Liver (tissue), 9 donors: ENCODE results near the gene ALDH2. TPM values are rescaled to one million over a fixed set of nuclear protein-coding genes. Genes with fewer than 3 reads are reported as not detected.
A peak's percentile ranks its signal among the peaks of the same experiment; 100 is the strongest.

ENCODE experiments used
- DNase-seq: peaks from one replicate; pipeline ENCODE4 v3.0.0-alpha.2; 2017; ENCODE audit warnings: low spot score
- H3K27ac ChIP-seq, 2 donors: one replicate each; pipeline ENCODE4 v1.7.0; 2013; ENCODE audit warnings: inconsistent platforms in 2 of 2, low read length in 2 of 2, control low read depth in 1 of 2, low read depth in 1 of 2, mild to moderate bottlenecking in 1 of 2
- H3K27me3 ChIP-seq, 4 donors: one replicate each; pipeline versions ENCODE4 v1.6.1 to v1.7.0; 2013; ENCODE audit warnings: low read length in 3 of 4, inconsistent platforms in 1 of 4, mild to moderate bottlenecking in 1 of 4, moderate library complexity in 1 of 4; ENCODE audit not compliant: control insufficient read depth in 4 of 4, insufficient read depth in 4 of 4
- H3K36me3 ChIP-seq, 4 donors: one replicate each; pipeline versions ENCODE4 v1.6.1 to v1.7.0; 2013; ENCODE audit warnings: low read length in 3 of 4, mild to moderate bottlenecking in 3 of 4, low read depth in 1 of 4, moderate library complexity in 1 of 4; ENCODE audit not compliant: control insufficient read depth in 4 of 4, insufficient read depth in 3 of 4
- H3K4me1 ChIP-seq, 4 donors: one replicate each; pipeline versions ENCODE4 v1.6.1 to v1.7.0; 2013; ENCODE audit warnings: low read length in 3 of 4, mild to moderate bottlenecking in 3 of 4, moderate library complexity in 1 of 4; ENCODE audit not compliant: control insufficient read depth in 4 of 4, insufficient read depth in 4 of 4
- H3K4me3 ChIP-seq, 3 donors: one replicate each; pipeline versions ENCODE4 v1.6.1 to v1.7.0; 2013; ENCODE audit warnings: low read length in 3 of 3, control low read depth in 1 of 3, low read depth in 1 of 3, mild to moderate bottlenecking in 1 of 3
- H3K9ac ChIP-seq, 2 donors: one replicate each; pipeline ENCODE4 v1.7.0; 2013; ENCODE audit warnings: low read length in 2 of 2, mild to moderate bottlenecking in 2 of 2, moderate library complexity in 2 of 2, control low read depth in 1 of 2, low read depth in 1 of 2
- H3K9me3 ChIP-seq, 4 donors: one replicate each; pipeline versions ENCODE4 v1.6.1 to v1.7.0; 2013; ENCODE audit warnings: low read length in 3 of 4; ENCODE audit not compliant: control insufficient read depth in 4 of 4
- CTCF ChIP-seq: fragments of 150-350 bp; IDR thresholded peaks from 2 replicates; pipeline ENCODE4 v1.5.1; 2017; ENCODE audit warnings: improper control_type of control experiment, low read depth, low read length; ENCODE audit not compliant: missing input control
- EGR1 ChIP-seq, 2 donors: IDR thresholded peaks; 2 replicates each; pipeline ENCODE4 v1.6.1; 2016 to 2018; ENCODE audit warnings: antibody characterized with exemption in 2 of 2, low read depth in 2 of 2
- FOXA1 ChIP-seq: IDR thresholded peaks from 2 replicates; pipeline ENCODE4 v1.6.1; 2016; ENCODE audit warnings: antibody characterized with exemption
- FOXA2 ChIP-seq: IDR thresholded peaks from 2 replicates; pipeline ENCODE4 v1.6.1; 2016; ENCODE audit warnings: antibody characterized with exemption
- GABPA ChIP-seq, 2 donors: IDR thresholded peaks in 1 of 2; conservative IDR thresholded peaks in 1 of 2; 2 replicates each; pipeline ENCODE4 v1.6.1; 2016; ENCODE audit warnings: antibody characterized with exemption in 2 of 2, mild to moderate bottlenecking in 1 of 2, moderate library complexity in 1 of 2
- JUND ChIP-seq, 2 donors: IDR thresholded peaks; 2 replicates each; pipeline ENCODE4 v1.6.1; 2016; ENCODE audit warnings: antibody characterized with exemption in 2 of 2
- MAX ChIP-seq: IDR thresholded peaks from 2 replicates; pipeline ENCODE4 v1.6.1; 2016; ENCODE audit warnings: antibody characterized with exemption
- NR2F2 ChIP-seq: IDR thresholded peaks from 2 replicates; pipeline ENCODE4 v1.6.1; 2016; ENCODE audit warnings: antibody characterized with exemption
- RAD21 ChIP-seq, 2 donors: IDR thresholded peaks; 2 replicates each; pipeline ENCODE4 v1.6.1; 2016; ENCODE audit warnings: antibody characterized with exemption in 2 of 2, mild to moderate bottlenecking in 2 of 2
- REST ChIP-seq: IDR thresholded peaks from 2 replicates; pipeline ENCODE4 v1.6.1; 2016; ENCODE audit warnings: antibody characterized with exemption, mild to moderate bottlenecking
- RXRA ChIP-seq, 2 donors: IDR thresholded peaks; 2 replicates each; pipeline ENCODE4 v1.6.1; 2017 to 2018; ENCODE audit warnings: antibody characterized with exemption in 2 of 2, mild to moderate bottlenecking in 1 of 2
- TAF1 ChIP-seq: conservative IDR thresholded peaks from 2 replicates; pipeline ENCODE4 v1.6.1; 2016; ENCODE audit warnings: antibody characterized with exemption, mild to moderate bottlenecking
- YY1 ChIP-seq: IDR thresholded peaks from 2 replicates; pipeline ENCODE4 v1.6.1; 2016; ENCODE audit warnings: antibody characterized with exemption, mild to moderate bottlenecking
- ZBTB33 ChIP-seq: IDR thresholded peaks from 2 replicates; pipeline ENCODE4 v1.6.1; 2016; ENCODE audit warnings: antibody characterized with exemption
- WGBS: extraction: QIAGEN DNeasy Blood & Tissue Kit; methylation state at CpG from one replicate; pipeline ENCODE4 v1.1.7; 2013; 5-methylcytosine and 5-hydroxymethylcytosine counted together
- polyA plus RNA-seq, 2 donors: library from polyadenylated mRNA; stranded (reverse) in 1 of 2; unstranded in 1 of 2; fragments of 200-250 nt in 1 of 2; fragments of >200 nt in 1 of 2; fragmentation: Nextera tagmentation in 1 of 2; extraction: Ambion mirVana in 1 of 2; gene quantifications; one replicate each; pipeline versions ENCODE4 v1.2.1 to v1.2.3, GENCODE V29; 2013 to 2015
- total RNA-seq, 2 donors: library from RNA; depleted of rRNA; stranded (reverse); fragments of >200 nt; gene quantifications; one replicate each; pipeline ENCODE4 v1.2.3, GENCODE V29; 2014
- donor health status: healthy.
- donor health status: healthy.
- donor health status: healthy.
- donor health status: healthy.
- donor health status: healthy.

The ALDH2 gene
- total and polyA plus RNA-seq, 4 donors: 93.1 to 849 (median 573) TPM

- Histone ChIP-seq H3K9me3 (no peaks in the 10 kb centered on the region), H3K27me3 (no peaks in the 10 kb centered on the region), H3K4me1 (peaks cover 15 to 51% (median 23%) of the 10 kb centered on the region in 4 donors), H3K4me3 (no peak overlapping the region), H3K36me3 (peaks cover 0 to 5% (median 3%) of the 10 kb centered on the region in 4 donors), H3K27ac (no peak overlapping the region), H3K9ac (no peak overlapping the region)
- no peak for DNase-seq
- 74% methylated on average over 7 of the region's 7 CpGs for WGBS
- no peak for TF ChIP-seq JUND (IDR thresholded peaks at IDR 0.05)
- no peak for TF ChIP-seq FOXA2
Measured at GRCh38 chr12:111756681-111757080, 10.1 kb upstream of the ALDH2 start.

- Histone ChIP-seq H3K4me1 (peaks cover 15 to 51% (median 23%) of the 10 kb centered on the region in 4 donors), H3K9ac (peak overlapping the region in 1 of 2 donors; percentile 1), H3K4me3 (no peak overlapping the region), H3K36me3 (peaks cover 0 to 5% (median 3%) of the 10 kb centered on the region in 4 donors), H3K27ac (peak overlapping the region; percentile 1 to 60), H3K27me3 (no peaks in the 10 kb centered on the region), H3K9me3 (no peaks in the 10 kb centered on the region)
- 67% methylated on average over 15 of the region's 15 CpGs for WGBS
- peak in 1 of 2 donors; percentile 26 for TF ChIP-seq RAD21 (IDR thresholded peaks at IDR 0.05)
- TF ChIP-seq EGR1 (IDR thresholded peaks at IDR 0.05; ENCODE audit: low read depth in 2 of 2): no peak
- no peak for DNase-seq
Measured at GRCh38 chr12:111757361-111758119, 9.2 kb upstream of the ALDH2 start.

- Histone ChIP-seq H3K36me3 (peaks cover 0 to 5% (median 3%) of the 10 kb centered on the region in 4 donors), H3K9ac (peak overlapping the region in 1 of 2 donors; percentile 1), H3K4me3 (no peak overlapping the region), H3K27me3 (no peaks in the 10 kb centered on the region), H3K9me3 (no peaks in the 10 kb centered on the region), H3K27ac (peak overlapping the region; percentile 1 to 60), H3K4me1 (peaks cover 15 to 47% (median 23%) of the 10 kb centered on the region in 4 donors)
- WGBS: 42% methylated on average over 9 of the region's 9 CpGs
- no peak for DNase-seq
- no peak for TF ChIP-seq JUND (IDR thresholded peaks at IDR 0.05)
- TF ChIP-seq TAF1: no peak
- TF ChIP-seq FOXA1: no peak
- no peak for TF ChIP-seq CTCF
- TF ChIP-seq RXRA (IDR thresholded peaks at IDR 0.05): no peak
- no peak for TF ChIP-seq MAX
- no peak for TF ChIP-seq GABPA (IDR thresholded peaks at IDR 0.05 in 1 of 2, conservative IDR thresholded peaks at IDR 0.05 in 1 of 2)
- TF ChIP-seq FOXA2: no peak
- TF ChIP-seq NR2F2: no peak
- TF ChIP-seq YY1: no peak
- TF ChIP-seq ZBTB33: no peak
- no peak for TF ChIP-seq REST
Measured at GRCh38 chr12:111758120-111758561, 8.6 kb upstream of the ALDH2 start.
